Lower leg skin (tissue), 4 donors: ENCODE measurements around the gene DDX11. TPM values are rescaled to one million over a fixed set of nuclear protein-coding genes. Genes with fewer than 3 reads are reported as not detected.
A peak's percentile ranks its signal among the peaks of the same experiment; 100 is the strongest.
"Not testable (repeated sequence)": the region's sequence is repeated elsewhere in the genome, so short reads cannot be mapped to it uniquely, and the experiment has no call there.

Experiments
- DNase-seq, 2 donors: peaks; one replicate each; pipeline ENCODE4 v3.0.0-alpha.2; 2019; ENCODE audit warnings: low spot score in 2 of 2
- H3K4me3 ChIP-seq: fragments of 200-600 bp; sonication (generic); 2 replicates; pipeline ENCODE4 v1.5.1; 2017; ENCODE audit warnings: mild to moderate bottlenecking, low read depth; ENCODE audit not compliant: poor library complexity, severe bottlenecking
- CTCF ChIP-seq, 3 donors: fragments of 450-650 bp; IDR thresholded peaks; one replicate each; pipeline ENCODE4 v1.5.1; 2016; ENCODE audit warnings: antibody characterized with exemption in 3 of 3, mild to moderate bottlenecking in 3 of 3, moderate library complexity in 2 of 3
- POLR2A ChIP-seq, 2 donors: fragments of 450-650 bp; IDR thresholded peaks; one replicate each; pipeline ENCODE4 v1.6.1; 2016 to 2017; ENCODE audit warnings: antibody characterized with exemption in 2 of 2, mild to moderate bottlenecking in 1 of 2, moderate library complexity in 1 of 2
- WGBS, 2 donors: methylation state at CpG; one replicate each; pipeline ENCODE4 v1.1.5; 2018; 5-methylcytosine and 5-hydroxymethylcytosine counted together
- intact Hi-C: fragments of 100-400 bp; cut with DNase I; formaldehyde crosslinking; loops from one replicate; pipeline ENCODE4 v1.15.0; 2023; ENCODE audit warnings: low total_unique reads
- total RNA-seq, 4 donors: library from RNA; depleted of rRNA; stranded (reverse); fragments of >200 nt; gene quantifications; one replicate each; pipeline ENCODE4 v1.1.0, GENCODE V29; 2016

The DDX11 gene
- total RNA-seq, 4 donors from 2014 or later: 23.5 to 26.8 (median 25.7) TPM

DNA sequence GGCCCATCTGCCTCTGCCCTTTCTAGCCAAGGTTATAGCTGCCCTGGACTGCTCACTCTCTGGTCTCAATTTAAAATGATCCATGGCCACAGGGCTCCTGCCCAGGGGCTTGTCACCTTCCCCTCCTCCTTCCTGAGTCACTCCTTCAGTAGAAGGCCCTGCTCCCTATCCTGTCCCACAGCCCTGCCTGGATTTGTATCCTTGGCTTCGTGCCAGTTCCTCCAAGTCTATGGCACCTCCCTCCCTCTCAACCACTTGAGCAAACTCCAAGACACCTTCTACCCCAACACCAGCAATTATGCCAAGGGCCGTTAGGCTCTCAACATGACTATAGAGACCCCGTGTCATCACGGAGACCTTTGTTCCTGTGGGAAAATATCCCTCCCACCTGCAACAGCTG, 30.6 kb downstream of the DDX11 start:
- peak in 1 of 2 donors; percentile 49 for DNase-seq
- H3K4me3 ChIP-seq, intact Hi-C loops: not testable (repeated sequence)
- WGBS, 2 donors: 61 to 64% methylated on average over 3 to 4 of the region's 4 CpGs

DNA sequence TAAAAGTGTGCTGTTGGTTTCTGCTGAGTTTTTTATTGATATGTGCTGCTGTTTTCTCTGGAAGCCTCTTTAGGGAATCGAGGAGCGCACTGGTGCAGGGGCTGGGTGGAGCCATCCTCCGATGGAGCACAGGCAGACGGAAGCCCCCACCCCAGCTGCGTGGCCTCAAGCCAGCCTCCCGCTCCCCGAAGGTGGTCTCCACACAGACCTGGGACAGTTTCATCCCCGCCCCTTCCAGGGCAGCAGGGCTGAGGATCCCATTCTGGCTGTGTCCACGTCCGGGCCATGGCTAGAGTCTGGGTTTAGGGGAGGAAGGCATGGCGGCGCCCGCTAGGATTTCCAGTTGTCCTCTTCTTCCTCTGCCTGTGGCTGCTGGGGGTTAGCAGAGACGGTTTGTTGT, 31.1 kb downstream of the DDX11 start:
- WGBS, 2 donors: 89 to 90% methylated on average over 14 of the region's 14 CpGs
- intact Hi-C loops, DNase-seq, H3K4me3 ChIP-seq: not testable (repeated sequence)

DNA sequence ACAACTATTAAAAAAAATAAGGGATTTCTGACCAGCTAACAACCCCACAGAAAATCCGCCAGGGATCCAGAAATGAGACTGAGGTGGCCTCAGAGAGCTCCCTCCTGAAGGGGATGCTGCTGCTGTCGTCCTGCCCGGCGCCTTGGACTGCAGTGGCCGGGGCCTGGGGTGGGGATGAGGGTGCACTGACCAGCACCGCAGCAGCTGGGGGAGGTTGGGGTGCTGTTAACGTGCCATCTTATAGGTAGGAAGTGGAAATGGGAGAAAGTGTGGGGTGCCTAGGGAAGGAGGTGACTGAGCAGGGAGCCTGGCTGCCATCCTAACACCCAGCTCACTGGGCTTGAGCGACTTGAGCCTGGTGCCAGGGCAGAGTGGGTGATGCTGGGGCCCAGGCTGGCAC, 32.0 kb downstream of the DDX11 start:
- H3K4me3 ChIP-seq: no peak overlapping the region
- DNase-seq: no peak
- intact Hi-C loops: no loop called here
- TF ChIP-seq CTCF (IDR thresholded peaks at IDR 0.05): no peak
- no peak for TF ChIP-seq POLR2A (IDR thresholded peaks at IDR 0.05)
- 92 to 95% methylated on average over 2 to 8 of the region's 8 CpGs for WGBS, 2 donors

DNA sequence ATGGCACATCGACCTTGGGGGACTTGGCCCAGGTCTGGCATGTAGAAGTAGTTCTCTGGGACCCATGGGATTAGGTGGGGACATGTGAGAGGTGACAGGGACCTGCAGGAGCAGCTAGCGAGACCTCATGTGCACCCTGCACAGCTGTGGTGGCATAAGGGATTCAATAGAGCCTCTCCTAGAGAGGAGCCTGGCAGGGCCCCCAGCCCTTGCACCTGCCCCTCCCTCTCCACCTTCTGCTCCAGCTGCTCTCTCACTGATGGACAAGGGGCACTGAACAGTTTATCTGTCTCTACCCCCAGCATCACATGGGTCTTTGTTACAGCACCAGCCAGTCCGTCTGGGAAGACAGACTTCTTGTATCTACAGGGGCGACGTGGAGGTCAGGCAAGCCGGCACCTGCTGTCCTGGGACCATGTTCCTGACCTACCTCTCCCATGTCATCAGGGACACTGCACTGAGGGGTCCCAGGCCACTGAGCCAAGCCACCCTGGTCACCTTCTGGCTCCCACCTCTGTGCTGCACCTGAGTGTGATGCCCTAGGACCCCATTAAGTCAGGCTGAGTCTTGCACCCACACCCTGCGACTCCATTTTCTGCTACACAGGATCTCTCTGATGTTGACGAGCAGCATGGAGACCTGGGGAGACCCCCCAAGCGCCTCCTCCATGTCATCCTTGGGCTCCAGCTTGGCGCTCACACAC, 32.6 kb downstream of the DDX11 start:
- 92 to 100% methylated on average over 9 of the region's 10 CpGs for WGBS, 2 donors
- DNase-seq: no peak
- intact Hi-C loops: no loop called here

DNA sequence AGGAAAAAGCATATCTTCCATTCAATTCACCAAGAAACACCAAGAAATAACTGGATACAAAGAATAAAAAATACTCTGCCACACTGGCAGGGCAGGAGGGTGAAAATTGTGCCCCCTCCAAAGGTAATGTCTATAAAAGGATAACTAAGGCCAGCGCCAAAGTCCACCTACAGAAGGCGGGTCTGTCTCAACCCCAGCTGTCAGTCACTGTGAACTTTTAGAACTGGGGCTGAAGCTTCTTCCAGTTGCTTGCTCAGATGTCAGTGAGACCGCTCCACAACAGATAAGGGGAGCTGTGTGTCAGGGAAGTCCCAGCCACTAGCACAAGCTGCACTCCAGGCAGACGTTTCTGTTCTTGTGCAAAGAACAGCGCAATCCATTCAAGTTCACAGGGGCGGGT, 36.1 kb downstream of the DDX11 start:
- DNase-seq, H3K4me3 ChIP-seq, intact Hi-C loops: not testable (repeated sequence)
- WGBS, 2 donors: 82 to 84% methylated on average over 6 of the region's 6 CpGs

More for the DNA sequence above, 32.6 kb downstream of the DDX11 start:
- H3K4me3 ChIP-seq: no peak overlapping the region
- TF ChIP-seq CTCF (IDR thresholded peaks at IDR 0.05) (no peak), POLR2A (IDR thresholded peaks at IDR 0.05) (no peak)

DNA sequence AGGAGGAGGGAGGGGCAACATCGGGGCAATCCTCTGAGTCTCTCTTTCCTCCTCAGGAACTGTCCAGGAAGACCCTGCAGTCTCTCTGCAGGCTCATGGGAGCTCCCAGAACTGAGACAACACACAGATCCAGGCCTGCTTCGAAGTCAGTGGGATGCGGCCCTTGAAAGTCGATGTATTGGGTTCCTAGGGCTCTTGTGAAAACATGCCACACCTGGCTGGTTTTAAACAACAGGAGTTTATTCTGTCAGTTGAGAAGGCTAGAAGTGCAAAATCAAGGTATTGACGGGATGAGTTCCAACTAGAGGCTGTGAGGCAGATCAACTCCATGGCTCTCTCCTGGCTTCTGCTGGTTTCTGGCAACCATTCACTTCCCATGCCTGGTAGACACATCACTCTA, 36.6 kb downstream of the DDX11 start:
- intact Hi-C loops, H3K4me3 ChIP-seq, DNase-seq: not testable (repeated sequence)
- WGBS, 2 donors: 74 to 78% methylated on average over 5 of the region's 5 CpGs

GRCh38 chr12:31115092-31115601, 41.5 kb downstream of the DDX11 start:
- not testable (repeated sequence) for H3K4me3 ChIP-seq, DNase-seq
- intact Hi-C loops: loop anchor here (5.0 kb wide), 1 partner anchor 122 kb away; no protein-coding TSS in a partner anchor
- WGBS, 2 donors: 93 to 96% methylated on average over 3 of the region's 3 CpGs

GRCh38 chr12:31116846-31117202, 43.2 kb downstream of the DDX11 start:
- not testable (repeated sequence) for DNase-seq, H3K4me3 ChIP-seq
- 33 to 54% methylated on average over 5 to 7 of the region's 7 CpGs for WGBS, 2 donors
- intact Hi-C loops: loop anchor here (5.0 kb wide), 1 partner anchor 120 kb away; no protein-coding TSS in a partner anchor
